Heart left ventricle (tissue), 16 donors: ENCODE measurements around the gene TMIGD2. TPM values are rescaled to one million over a fixed set of nuclear protein-coding genes. Genes with fewer than 3 reads are reported as not detected.

Experiments used
- ATAC-seq, 4 donors: fragments of 200-7000 bp; cut with Tn5 transposase; one replicate each; pipeline ENCODE4 v1.9.1; 2020 to 2022; ENCODE audit warnings: moderate library complexity in 4 of 4, mild to moderate bottlenecking in 3 of 4, moderate number of reproducible peaks in 1 of 4
- DNase-seq, 5 donors: peaks; one replicate each; pipeline ENCODE4 v3.0.0-alpha.2; 2020
- H3K27ac ChIP-seq, 12 donors: fragments of 200-600 bp; sonication (generic) in 4 of 12; one replicate each; pipeline versions ENCODE4 v1.5.0 to v1.8.0; 2016 to 2022; ENCODE audit warnings: mild to moderate bottlenecking in 2 of 12
- H3K27me3 ChIP-seq, 9 donors: fragments of 200-600 bp; sonication (generic) in 2 of 9; one replicate each; pipeline versions ENCODE4 v1.5.1 to v1.8.0; 2016 to 2022; ENCODE audit warnings: mild to moderate bottlenecking in 3 of 9
- H3K36me3 ChIP-seq, 9 donors: fragments of 200-600 bp; sonication (generic) in 2 of 9; one replicate each; pipeline versions ENCODE4 v1.5.0 to v1.8.0; 2018 to 2022; ENCODE audit warnings: mild to moderate bottlenecking in 2 of 9
- H3K4me1 ChIP-seq, 12 donors: fragments of 200-600 bp; sonication (generic) in 4 of 12; one replicate each; pipeline versions ENCODE4 v1.5.0 to v1.8.0; 2016 to 2022; ENCODE audit warnings: mild to moderate bottlenecking in 3 of 12
- H3K4me3 ChIP-seq, 12 donors: fragments of 200-600 bp; sonication (generic) in 4 of 12; one replicate each; pipeline versions ENCODE4 v1.5.0 to v1.8.0; 2017 to 2022; ENCODE audit warnings: mild to moderate bottlenecking in 9 of 12, moderate library complexity in 4 of 12
- H3K9me3 ChIP-seq, 12 donors: fragments of 200-600 bp; sonication (generic) in 4 of 12; one replicate each; pipeline versions ENCODE4 v1.5.0 to v1.8.0; 2016 to 2022; ENCODE audit warnings: mild to moderate bottlenecking in 1 of 12
- CTCF ChIP-seq, 12 donors: fragments of 200-600 bp; sonication (generic) in 4 of 12; IDR thresholded peaks; one replicate each; pipeline versions ENCODE4 v1.5.0 to v1.8.0; 2018 to 2022; ENCODE audit warnings: antibody characterized with exemption in 12 of 12, mild to moderate bottlenecking in 5 of 12
- POLR2A ChIP-seq, 2 donors: fragments of 450-650 bp; IDR thresholded peaks; one replicate each; pipeline ENCODE4 v1.6.1; 2017; ENCODE audit warnings: antibody characterized with exemption in 2 of 2, mild to moderate bottlenecking in 2 of 2, moderate library complexity in 2 of 2
- WGBS, 4 donors: extraction: QIAGEN DNeasy Blood & Tissue Kit in 2 of 4; methylation state at CpG; one replicate each; pipeline versions ENCODE4 v1.1.5 to v1.1.7; 2013 to 2018; 5-methylcytosine and 5-hydroxymethylcytosine counted together
- intact Hi-C, 10 donors: fragments of 100-400 bp; cut with DNase I; formaldehyde crosslinking; loops; one replicate each; pipeline versions ENCODE4 v1.11.1 to v1.14.2; 2022
- polyA plus RNA-seq, 2 donors: library from polyadenylated mRNA; stranded (reverse); fragments of 200-250 nt; gene quantifications; one replicate each; pipeline ENCODE4 v1.2.3, GENCODE V29; 2013
- total RNA-seq, 9 donors: library from RNA; depleted of rRNA in 2 of 9; stranded (reverse); fragments of >200 nt in 2 of 9; fragmentation: NEBNext Ultra II Directional in 3 of 9; extraction: Animal tissue kit (Norgen Biotek cat#: 25700) in 3 of 9; gene quantifications; one replicate each; pipeline versions ENCODE4 v1.1.0 to v1.2.4, GENCODE V29; 2016 to 2023
- donor health status: ischemic (EF 13 %, LVEDD 7.1; RV severe dilation, severe dysfunction).
- donor health status: healthy with polysubstance abuse.
- donor health status: DM: no; HTN: yes; CAD: no.
- donor health status: DM: no; HTN: no; CAD: no.
- donor health status: ischemic (EF 25% LVEDD 6.9; RV normal size, moderate dysfunction).
- donor health status: ischemic (EF 25% LVEDD 5.7; RV mildly dilated, moderate dysfunction).
- donor health status: healthy.
- donor health status: DM: yes; HTN: yes; CAD: no.
- donor health status: ischemic (EF 35%, LVEDD 5.7; RV mildly dilated, moderate dysfunction).
- donor health status: nonischemic (EF 11% LVEDD 7.7; RV severe dilation, severe dysfunction).
- donor health status: DM: yes; HTN: yes; CAD: no.
- donor health status: PGD.
- donor health status: ischemic (EF 29% LVEDD 5.4; RV normal size, mild dysfunction).
- donor health status: nonischemic (EF 23%, LVEDD 6.1; RV moderate dilation, normal function).

Gene TMIGD2
- total and polyA plus RNA-seq, 11 donors, result 0.06 to 0.67 (median 0.25) TPM; not detected in 7

GRCh38 chr19:4305257-4305612 lies 3.0 kb upstream of the TMIGD2 start:
- Histone ChIP-seq H3K4me3 (no peak overlapping the region), H3K36me3 (no peaks in the 10 kb centered on the region), H3K27ac (no peak overlapping the region), H3K27me3 (peaks cover 0 to 20% (median 10%) of the 10 kb centered on the region in 9 donors), H3K4me1 (peaks cover 0 to 6% (median 0%) of the 10 kb centered on the region in 12 donors), H3K9me3 (no peaks in the 10 kb centered on the region)
- no peak for TF ChIP-seq POLR2A (IDR thresholded peaks at IDR 0.05)
- TF ChIP-seq CTCF (IDR thresholded peaks at IDR 0.05), result no peak
- intact Hi-C loops, result no loop called here
- 70 to 74% (median 72%) methylated on average over 6 to 7 of the region's 7 CpGs for WGBS, 4 donors
- DNase-seq (no peak), ATAC-seq (no peak)

GRCh38 chr19:4304538-4305256 lies 2.5 kb upstream of the TMIGD2 start, which contains the start of gene FSD1:
FSD1 (plus strand) TSS chr19:4304598; CDS start chr19:4304747, 149 bp downstream.
- TF ChIP-seq POLR2A (IDR thresholded peaks at IDR 0.05), result no peak
- no peak for TF ChIP-seq CTCF (IDR thresholded peaks at IDR 0.05)
- 5 to 22% (median 7%) methylated on average over 4 to 63 of the region's 63 CpGs for WGBS, 4 donors
- H3K36me3 ChIP-seq, result no peaks in the 10 kb centered on the region
- H3K27ac ChIP-seq, result no peak within 1 kb of the TSS
- DNase-seq, result peak in 1 of 5 donors; percentile 30
- H3K9me3 ChIP-seq, result no peaks in the 10 kb centered on the region
- peaks cover 0 to 20% (median 10%) of the 10 kb centered on the region in 9 donors for H3K27me3 ChIP-seq
- peak in 1 of 4 donors; percentile 18 for ATAC-seq
- intact Hi-C loops, result no loop called here
- peak within 1 kb of the TSS in 5 of 12 donors; percentile 13 to 40 (median 23) for H3K4me3 ChIP-seq
- peaks cover 0 to 6% (median 0%) of the 10 kb centered on the region in 12 donors for H3K4me1 ChIP-seq

GRCh38 chr19:4303819-4304537 lies 1.8 kb upstream of the TMIGD2 start:
- WGBS, 4 donors, result 47 to 56% (median 53%) methylated on average over 11 to 18 of the region's 18 CpGs
- Histone ChIP-seq H3K4me1 (peaks cover 0 to 6% (median 0%) of the 10 kb centered on the region in 12 donors), H3K27ac (no peak overlapping the region), H3K36me3 (no peaks in the 10 kb centered on the region), H3K9me3 (no peaks in the 10 kb centered on the region), H3K4me3 (peak overlapping the region in 4 of 12 donors; percentile 20 to 40 (median 30)), H3K27me3 (peaks cover 0 to 20% (median 10%) of the 10 kb centered on the region in 9 donors)
- ATAC-seq (no peak), DNase-seq (no peak)
- intact Hi-C loops, result no loop called here
- TF ChIP-seq CTCF (IDR thresholded peaks at IDR 0.05) (no peak), POLR2A (IDR thresholded peaks at IDR 0.05) (no peak)

- intact Hi-C loops, result no loop called here
- peaks cover 0 to 6% (median 0%) of the 10 kb centered on the region in 12 donors for H3K4me1 ChIP-seq
- H3K36me3 ChIP-seq, result no peaks in the 10 kb centered on the region
- H3K27ac ChIP-seq, result no peak overlapping the region
- no peak overlapping the region for H3K4me3 ChIP-seq
- 57 to 63% (median 60%) methylated on average over 13 of the region's 13 CpGs for WGBS, 4 donors
- H3K9me3 ChIP-seq, result no peaks in the 10 kb centered on the region
- peaks cover 0 to 22% (median 10%) of the 10 kb centered on the region in 9 donors for H3K27me3 ChIP-seq
- ATAC-seq, result no peak
- TF ChIP-seq CTCF (IDR thresholded peaks at IDR 0.05) (no peak), POLR2A (IDR thresholded peaks at IDR 0.05) (no peak)
- DNase-seq, result no peak
Measured at GRCh38 chr19:4301590-4302242, 473 bp downstream of the TMIGD2 start.
